Activated CD8-positive, alpha-beta T cell treated with anti-CD3 and anti-CD28 coated beads for 36 hours (primary cell): Measurements from ENCODE around the gene NECAB2. TPM values are rescaled to one million over a fixed set of nuclear protein-coding genes. Genes with fewer than 3 reads are reported as not detected.

Experiments
- ATAC-seq: fragments of 200-7000 bp; cut with Tn5 transposase; one replicate; pipeline ENCODE4 v1.10.0; 2021; ENCODE audit warnings: mild to moderate bottlenecking, moderate library complexity
- CTCF ChIA-PET: fragments of 350-600 bp; sonication (Branson Sonifier 250); formaldehyde crosslinking; loops from one replicate; lab custom pipeline; 2021; ENCODE audit warnings: antibody characterized with exemption; lab: Charles Lee
- POLR2A ChIA-PET: fragments of 350-600 bp; sonication (Branson Sonifier 250); formaldehyde crosslinking; loops from one replicate; lab custom pipeline; 2021; ENCODE audit warnings: antibody characterized with exemption; lab: Charles Lee
- DNase-seq: peaks from one replicate; pipeline ENCODE4 v3.0.0-alpha.2; 2020
- H3K27ac Mint-ChIP-seq: one replicate; pipeline ENCODE4 v1.8.0; 2021; ENCODE audit warnings: mild to moderate bottlenecking, mixed read lengths
- H3K27me3 Mint-ChIP-seq: one replicate; pipeline ENCODE4 v1.8.0; 2021; ENCODE audit warnings: mixed read lengths
- H3K36me3 Mint-ChIP-seq: one replicate; pipeline ENCODE4 v1.8.0; 2021; ENCODE audit warnings: low read depth, mixed read lengths
- H3K4me1 Mint-ChIP-seq: one replicate; pipeline ENCODE4 v1.8.0; 2021; ENCODE audit warnings: low read depth, mixed read lengths
- H3K4me3 Mint-ChIP-seq: one replicate; pipeline ENCODE4 v1.8.0; 2021; ENCODE audit warnings: mild to moderate bottlenecking, moderate library complexity, mixed read lengths
- H3K9me3 Mint-ChIP-seq: one replicate; pipeline ENCODE4 v1.8.0; 2021; ENCODE audit warnings: mixed read lengths
- intact Hi-C: fragments of 100-400 bp; cut with micrococcal nuclease; formaldehyde crosslinking; loops from one replicate; pipeline ENCODE4 v1.10.0; 2022
- total RNA-seq, 2 experiments: library from RNA; stranded (reverse); gene quantifications; one replicate each; pipeline ENCODE4 v1.2.3, GENCODE V29; 2021
- TF ChIP-seq, protein P1 (sequence below): fragments of 200-600 bp; IDR thresholded peaks from one replicate; pipeline ENCODE4 v1.8.0; 2022; ENCODE audit warnings: antibody characterized with exemption, mild to moderate bottlenecking

The NECAB2 gene
- total RNA-seq, 2 experiments from 2014 or later = not detected

DNA sequence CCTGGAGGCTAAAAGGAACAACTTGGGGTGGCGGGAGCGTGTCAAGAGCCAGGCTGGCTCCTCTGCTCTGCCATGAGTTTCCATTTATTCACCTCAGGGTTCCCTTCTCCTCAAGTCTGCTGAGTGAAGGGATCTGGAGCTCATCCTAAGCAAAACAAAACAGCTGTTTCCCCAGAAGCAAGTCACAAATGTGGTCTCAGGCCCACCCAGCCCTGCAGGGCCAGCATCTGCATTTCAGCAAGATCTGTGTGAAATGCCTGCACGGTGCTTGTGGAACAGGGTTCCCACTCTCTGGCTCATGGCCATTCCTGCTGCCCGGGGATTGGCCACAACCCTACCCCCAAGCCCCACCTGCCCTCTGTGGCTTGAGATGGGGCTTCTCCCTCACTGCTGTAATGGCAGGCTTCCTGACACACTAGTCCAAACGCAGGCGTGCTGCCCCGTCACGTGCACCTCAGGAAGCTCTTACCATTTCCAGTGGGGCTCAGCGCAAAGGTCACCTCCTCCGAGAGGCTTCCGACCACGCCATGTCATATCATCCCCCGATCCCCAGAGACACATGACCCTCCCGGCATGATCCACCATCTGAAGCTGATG lies 72.3 kb downstream of the NECAB2 start:
- H3K27me3 Mint-ChIP-seq = peaks cover 25% of the 10 kb centered on the region
- CTCF ChIA-PET = interaction anchor here (1.0 to 1.8 kb wide), 2 partner anchors 84 to 114 kb away, joined by 4 to 8 read pairs; no protein-coding TSS in a partner anchor
- intact Hi-C loops = no loop called here
- DNase-seq = no peak
- H3K4me3 Mint-ChIP-seq = no peak overlapping the region
- peaks cover 3% of the 10 kb centered on the region for H3K4me1 Mint-ChIP-seq
- no peak overlapping the region for H3K27ac Mint-ChIP-seq
- TF ChIP-seq, protein P1, sequence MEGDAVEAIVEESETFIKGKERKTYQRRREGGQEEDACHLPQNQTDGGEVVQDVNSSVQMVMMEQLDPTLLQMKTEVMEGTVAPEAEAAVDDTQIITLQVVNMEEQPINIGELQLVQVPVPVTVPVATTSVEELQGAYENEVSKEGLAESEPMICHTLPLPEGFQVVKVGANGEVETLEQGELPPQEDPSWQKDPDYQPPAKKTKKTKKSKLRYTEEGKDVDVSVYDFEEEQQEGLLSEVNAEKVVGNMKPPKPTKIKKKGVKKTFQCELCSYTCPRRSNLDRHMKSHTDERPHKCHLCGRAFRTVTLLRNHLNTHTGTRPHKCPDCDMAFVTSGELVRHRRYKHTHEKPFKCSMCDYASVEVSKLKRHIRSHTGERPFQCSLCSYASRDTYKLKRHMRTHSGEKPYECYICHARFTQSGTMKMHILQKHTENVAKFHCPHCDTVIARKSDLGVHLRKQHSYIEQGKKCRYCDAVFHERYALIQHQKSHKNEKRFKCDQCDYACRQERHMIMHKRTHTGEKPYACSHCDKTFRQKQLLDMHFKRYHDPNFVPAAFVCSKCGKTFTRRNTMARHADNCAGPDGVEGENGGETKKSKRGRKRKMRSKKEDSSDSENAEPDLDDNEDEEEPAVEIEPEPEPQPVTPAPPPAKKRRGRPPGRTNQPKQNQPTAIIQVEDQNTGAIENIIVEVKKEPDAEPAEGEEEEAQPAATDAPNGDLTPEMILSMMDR = no peak
- POLR2A ChIA-PET = no interaction called here
- peaks cover 6% of the 10 kb centered on the region for H3K9me3 Mint-ChIP-seq
- H3K36me3 Mint-ChIP-seq = no peaks in the 10 kb centered on the region
- ATAC-seq = no peak

DNA sequence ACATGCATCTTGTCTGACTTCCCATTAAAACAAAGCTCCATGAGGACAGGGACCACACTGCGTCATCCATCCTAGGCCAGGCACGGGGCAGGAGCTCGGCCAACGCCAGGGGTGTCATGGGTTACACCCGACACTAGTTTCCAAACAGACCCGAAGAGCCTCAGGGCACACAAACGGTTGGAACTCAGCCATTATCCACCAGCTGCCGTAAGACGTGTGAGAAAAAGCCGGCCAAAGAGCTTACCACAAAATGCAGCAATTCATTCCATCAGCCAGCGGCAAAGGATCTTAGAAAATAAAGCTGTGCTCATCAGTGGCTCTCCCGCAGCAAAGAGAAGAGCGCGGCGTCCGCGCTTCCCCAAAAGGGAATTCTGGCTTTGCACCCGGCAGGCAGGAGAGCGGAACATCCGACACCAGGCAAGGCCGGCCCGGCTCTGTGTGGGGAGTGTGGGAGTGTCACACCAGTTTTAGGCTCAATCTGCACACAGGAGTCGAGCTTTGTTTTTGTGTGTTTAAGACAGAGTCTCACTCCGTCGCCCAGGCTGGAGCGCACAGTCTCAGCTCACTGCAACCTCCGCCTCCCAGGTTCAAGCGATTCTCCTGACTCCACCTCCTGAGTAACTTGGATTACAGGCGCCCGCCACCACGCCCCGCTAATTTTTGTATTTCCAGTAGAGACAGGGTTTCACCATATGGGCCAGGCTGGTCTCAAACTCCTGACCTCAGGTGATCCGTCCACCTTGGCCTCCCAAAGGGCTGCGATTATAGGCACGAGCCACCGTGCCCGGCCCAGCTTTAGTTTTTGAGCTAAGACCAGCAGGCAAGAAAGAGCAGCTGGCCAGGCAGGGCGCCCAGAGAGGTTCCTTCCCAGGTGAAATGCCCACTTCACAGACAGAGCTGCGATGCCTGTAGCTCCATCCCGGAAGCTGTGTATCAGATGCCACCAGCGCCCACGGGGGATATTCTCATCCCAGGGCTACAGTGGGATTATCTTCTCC lies 73.1 kb downstream of the NECAB2 start:
- Mint-ChIP-seq H3K27ac (no peak overlapping the region), H3K4me3 (no peak overlapping the region), H3K36me3 (no peaks in the 10 kb centered on the region), H3K4me1 (peaks cover 3% of the 10 kb centered on the region), H3K27me3 (peaks cover 23% of the 10 kb centered on the region), H3K9me3 (peaks cover 3% of the 10 kb centered on the region)
- ATAC-seq (no peak), DNase-seq (no peak)
- TF ChIP-seq, protein P1 = no peak
- CTCF ChIA-PET = interaction anchor here (1.0 to 1.8 kb wide), 3 partner anchors 22 to 114 kb away, joined by 4 to 8 read pairs (median 4); no protein-coding TSS in a partner anchor
- intact Hi-C loops = no loop called here
- POLR2A ChIA-PET = no interaction called here

DNA sequence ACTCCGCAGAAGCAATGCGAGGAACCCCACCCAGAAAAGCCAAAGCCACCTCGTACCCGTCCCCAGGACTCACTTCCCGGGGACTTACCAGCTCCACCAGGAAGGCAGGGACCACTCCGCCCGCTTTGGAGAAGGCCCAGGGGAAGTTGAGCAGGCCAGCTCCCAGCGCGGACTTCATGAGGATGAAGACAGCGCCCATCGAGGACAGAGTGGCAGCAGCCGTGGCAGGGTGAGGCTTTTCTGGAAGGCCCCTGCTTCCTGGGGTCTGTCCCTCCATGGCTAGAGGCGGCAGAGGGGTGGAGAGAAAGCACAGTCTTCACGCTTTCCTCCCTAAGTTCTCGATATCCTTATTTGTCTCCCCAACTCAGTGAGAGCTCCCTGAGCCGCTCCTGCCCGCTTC lies 73.8 kb downstream of the NECAB2 start:
- Mint-ChIP-seq H3K9me3 (no peaks in the 10 kb centered on the region), H3K4me3 (no peak overlapping the region), H3K27ac (no peak overlapping the region), H3K27me3 (peaks cover 23% of the 10 kb centered on the region), H3K4me1 (peaks cover 3% of the 10 kb centered on the region), H3K36me3 (no peaks in the 10 kb centered on the region)
- no peak for DNase-seq
- TF ChIP-seq, protein P1 = no peak
- intact Hi-C loops = no loop called here
- CTCF ChIA-PET = interaction anchor here (1.3 kb wide), 1 partner anchor 21 kb away, joined by 4 read pairs; no protein-coding TSS in a partner anchor
- ATAC-seq = no peak
- POLR2A ChIA-PET = no interaction called here

DNA sequence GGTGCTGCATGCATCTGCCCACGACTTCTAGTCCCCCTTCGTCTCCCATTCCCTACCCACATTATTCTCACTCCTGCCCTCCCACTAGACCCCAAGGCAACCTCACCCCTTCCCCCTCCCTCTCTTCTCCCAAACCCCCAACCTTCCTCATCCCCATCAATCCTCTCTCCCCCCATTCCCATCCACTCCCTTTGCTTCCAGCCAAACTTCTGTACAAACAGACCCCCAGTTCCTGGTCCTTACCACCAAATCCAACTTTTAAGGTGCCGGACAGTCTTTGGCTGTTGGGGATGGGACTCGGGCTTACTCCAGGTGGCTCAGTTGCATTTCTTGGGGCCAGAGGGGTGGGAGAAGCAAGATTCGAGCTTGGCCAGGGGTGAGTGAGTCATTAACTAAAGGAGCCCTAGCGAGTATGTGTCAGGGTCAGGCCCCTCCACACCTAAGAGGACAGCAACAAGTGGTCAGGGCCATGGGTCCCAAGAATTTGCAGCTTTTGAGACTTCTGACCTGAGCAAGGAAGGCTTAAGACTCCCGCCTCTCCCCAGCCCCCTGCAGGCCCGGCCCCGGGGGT lies 74.3 kb downstream of the NECAB2 start, which contains the start of gene SLC38A8:
Gene SLC38A8 (minus strand): TSS at position 488 of the 571 bp plus-strand sequence. CDS start 638 bp downstream, outside the sequence.
- TF ChIP-seq, protein P1 = no peak
- CTCF ChIA-PET = no interaction called here
- DNase-seq (no peak), ATAC-seq (no peak)
- peaks cover 3% of the 10 kb centered on the region for H3K4me1 Mint-ChIP-seq
- intact Hi-C loops = no loop called here
- no peaks in the 10 kb centered on the region for H3K9me3 Mint-ChIP-seq
- POLR2A ChIA-PET = interaction anchor here (0.8 kb wide), 2 partner anchors 13 to 221 kb away, joined by 3 read pairs; no protein-coding TSS in a partner anchor
- no peaks in the 10 kb centered on the region for H3K36me3 Mint-ChIP-seq
- no peak within 1 kb of the TSS for H3K4me3 Mint-ChIP-seq
- peaks cover 23% of the 10 kb centered on the region for H3K27me3 Mint-ChIP-seq
- no peak within 1 kb of the TSS for H3K27ac Mint-ChIP-seq
